ENCODE results near the gene SPA17.

DNA sequence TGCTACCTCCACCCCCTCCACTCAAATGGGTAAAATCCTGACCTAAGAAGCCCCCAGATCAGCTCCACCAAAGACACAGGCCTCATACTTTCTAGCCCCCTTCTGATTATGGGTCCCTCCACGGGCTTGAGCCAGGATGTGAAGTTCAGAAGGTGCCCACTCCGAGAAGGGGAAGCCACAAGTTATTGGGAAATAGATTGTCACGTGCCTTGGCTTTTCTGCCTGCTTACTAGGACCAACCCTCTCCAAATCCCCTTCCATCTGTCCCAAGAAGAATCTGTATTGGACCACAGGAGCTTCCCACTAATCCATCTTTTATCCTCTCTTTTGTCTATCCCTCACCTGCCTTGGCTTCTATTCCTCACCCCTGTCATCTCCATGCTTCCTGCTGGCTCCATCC lies 63.0 kb downstream of the SPA17 start:
- no peak for TF ChIP-seq TAF1 (IDR thresholded peaks at IDR 0.05; ENCODE audit: borderline replicate concordance, insufficient read depth, low read length)
- no peak for TF ChIP-seq POLR2AphosphoS5 (IDR thresholded peaks at IDR 0.05; ENCODE audit: low read depth, low read length)
- TF ChIP-seq, protein P1, sequence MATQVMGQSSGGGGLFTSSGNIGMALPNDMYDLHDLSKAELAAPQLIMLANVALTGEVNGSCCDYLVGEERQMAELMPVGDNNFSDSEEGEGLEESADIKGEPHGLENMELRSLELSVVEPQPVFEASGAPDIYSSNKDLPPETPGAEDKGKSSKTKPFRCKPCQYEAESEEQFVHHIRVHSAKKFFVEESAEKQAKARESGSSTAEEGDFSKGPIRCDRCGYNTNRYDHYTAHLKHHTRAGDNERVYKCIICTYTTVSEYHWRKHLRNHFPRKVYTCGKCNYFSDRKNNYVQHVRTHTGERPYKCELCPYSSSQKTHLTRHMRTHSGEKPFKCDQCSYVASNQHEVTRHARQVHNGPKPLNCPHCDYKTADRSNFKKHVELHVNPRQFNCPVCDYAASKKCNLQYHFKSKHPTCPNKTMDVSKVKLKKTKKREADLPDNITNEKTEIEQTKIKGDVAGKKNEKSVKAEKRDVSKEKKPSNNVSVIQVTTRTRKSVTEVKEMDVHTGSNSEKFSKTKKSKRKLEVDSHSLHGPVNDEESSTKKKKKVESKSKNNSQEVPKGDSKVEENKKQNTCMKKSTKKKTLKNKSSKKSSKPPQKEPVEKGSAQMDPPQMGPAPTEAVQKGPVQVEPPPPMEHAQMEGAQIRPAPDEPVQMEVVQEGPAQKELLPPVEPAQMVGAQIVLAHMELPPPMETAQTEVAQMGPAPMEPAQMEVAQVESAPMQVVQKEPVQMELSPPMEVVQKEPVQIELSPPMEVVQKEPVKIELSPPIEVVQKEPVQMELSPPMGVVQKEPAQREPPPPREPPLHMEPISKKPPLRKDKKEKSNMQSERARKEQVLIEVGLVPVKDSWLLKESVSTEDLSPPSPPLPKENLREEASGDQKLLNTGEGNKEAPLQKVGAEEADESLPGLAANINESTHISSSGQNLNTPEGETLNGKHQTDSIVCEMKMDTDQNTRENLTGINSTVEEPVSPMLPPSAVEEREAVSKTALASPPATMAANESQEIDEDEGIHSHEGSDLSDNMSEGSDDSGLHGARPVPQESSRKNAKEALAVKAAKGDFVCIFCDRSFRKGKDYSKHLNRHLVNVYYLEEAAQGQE (IDR thresholded peaks at IDR 0.05; ENCODE audit: insufficient read depth in 1 of 2, low read depth in 2 of 2, low read length in 2 of 2), result no peak
- no peak for TF ChIP-seq SIN3A (IDR thresholded peaks at IDR 0.05; ENCODE audit: borderline replicate concordance, insufficient read depth, low read length)

Data from PFSK-1 (cell line).